ENCODE measurements around the gene CACNA1C.
"Not testable (repeated sequence)": the region's sequence is repeated elsewhere in the genome, so short reads cannot be mapped to it uniquely, and the experiment has no call there.

Gene CACNA1C

GRCh38 chr12:2467447-2468195 is 414.8 kb downstream of the CACNA1C start:
- no peak for FAIRE-seq

DNA sequence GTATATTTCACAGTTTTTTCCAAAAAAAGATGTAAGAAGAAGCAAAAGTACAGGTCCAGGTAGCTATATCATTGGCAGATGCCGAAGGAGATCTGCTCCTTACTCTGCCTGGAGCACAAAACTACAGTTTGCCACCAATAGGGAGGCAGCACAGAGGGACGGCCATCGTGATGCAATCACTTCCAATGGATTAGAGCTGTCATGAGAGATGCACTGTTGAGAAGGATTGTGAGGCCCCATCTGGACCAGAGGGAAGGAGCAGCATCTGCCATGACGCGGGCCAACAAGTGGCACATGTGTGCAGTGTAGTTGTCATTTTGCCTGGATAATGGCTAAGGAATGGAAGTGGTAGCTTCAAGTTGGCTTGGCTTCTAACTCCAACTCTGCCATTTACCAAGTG is 423.2 kb downstream of the CACNA1C start:
- FAIRE-seq, result no peak

- FAIRE-seq, result no peak
Observed at GRCh38 chr12:2477009-2477766, 424.4 kb downstream of the CACNA1C start.

DNA sequence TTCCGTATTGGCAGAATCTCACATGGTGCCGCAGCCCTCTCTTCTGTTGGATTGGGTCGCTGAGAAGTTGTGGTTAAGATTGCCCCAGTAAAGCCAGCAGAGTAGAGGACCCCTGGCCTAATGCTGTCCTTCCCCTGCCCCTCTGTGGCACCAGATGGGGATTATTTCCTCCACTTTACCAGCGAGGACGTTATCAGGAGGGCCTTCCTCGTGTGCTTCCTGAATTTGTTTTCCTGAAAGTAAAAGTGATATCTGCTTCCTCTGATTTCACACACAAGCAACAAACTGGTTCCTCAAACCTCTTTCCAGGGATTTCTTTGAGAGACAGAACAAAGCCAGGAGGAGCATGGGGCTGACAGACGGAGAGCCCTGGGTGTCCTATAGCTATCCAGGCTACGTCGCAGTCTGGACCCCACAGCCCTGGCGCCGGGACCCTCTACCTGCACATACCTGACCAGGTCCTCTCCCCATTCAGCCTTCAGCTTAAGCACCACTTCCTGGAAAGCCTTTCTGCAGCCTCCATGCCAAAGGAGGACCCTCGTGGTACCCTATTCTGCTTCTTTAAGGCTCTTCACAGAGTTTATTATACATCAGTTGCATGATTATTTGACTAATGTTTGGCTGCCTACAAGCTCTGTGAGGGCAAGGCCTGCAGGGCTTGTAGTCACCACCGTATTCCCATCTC is 427.2 kb downstream of the CACNA1C start:
- no peak for FAIRE-seq

- no peak for FAIRE-seq
Observed at GRCh38 chr12:2481346-2481745, 428.6 kb downstream of the CACNA1C start.

DNA sequence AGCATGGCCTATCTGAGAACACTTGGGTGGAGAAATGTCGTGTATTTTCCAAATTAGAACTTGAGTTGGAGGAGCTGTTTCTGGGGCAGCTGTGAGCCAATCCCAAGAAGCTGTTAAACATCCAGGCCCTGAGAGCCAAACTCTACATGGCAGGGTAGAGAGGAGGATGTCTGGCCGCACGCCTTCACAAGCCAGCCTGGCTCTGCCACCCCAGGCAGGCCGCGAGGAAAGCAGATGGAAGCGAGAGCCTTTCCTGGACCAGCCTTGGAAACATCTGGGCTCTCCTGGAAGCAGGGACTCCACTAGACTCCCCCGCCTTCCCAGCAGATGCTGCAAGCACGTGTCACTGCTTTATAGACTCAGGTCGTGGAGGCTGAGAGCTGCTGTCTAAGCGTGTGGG is 429.2 kb downstream of the CACNA1C start:
- no peak for FAIRE-seq

GRCh38 chr12:2482938-2483660 is 430.3 kb downstream of the CACNA1C start:
- FAIRE-seq, result no peak

GRCh38 chr12:2483713-2484112 is 430.9 kb downstream of the CACNA1C start:
- FAIRE-seq, result no peak

- FAIRE-seq, result no peak
Observed at GRCh38 chr12:2484141-2484776, 431.5 kb downstream of the CACNA1C start.

DNA sequence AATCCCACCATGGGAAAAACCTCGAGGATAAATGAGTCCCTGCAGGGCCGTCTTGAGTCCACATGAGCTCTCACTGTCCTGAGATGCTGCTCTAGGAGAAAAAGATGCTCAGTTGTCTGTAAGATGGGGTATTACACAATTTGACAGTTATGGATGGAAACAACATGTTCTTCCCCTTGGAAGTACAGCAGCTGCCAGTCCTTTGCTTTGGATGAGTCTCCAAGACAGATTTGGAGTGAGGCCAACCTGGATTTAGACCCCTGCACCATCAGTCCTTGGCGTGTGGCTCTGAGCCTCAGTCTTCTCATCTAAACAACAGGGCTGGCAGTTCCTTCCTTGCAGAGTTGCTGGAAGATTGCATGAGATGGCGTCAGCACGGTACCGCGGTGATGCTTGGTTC is 432.9 kb downstream of the CACNA1C start:
- FAIRE-seq, result no peak

DNA sequence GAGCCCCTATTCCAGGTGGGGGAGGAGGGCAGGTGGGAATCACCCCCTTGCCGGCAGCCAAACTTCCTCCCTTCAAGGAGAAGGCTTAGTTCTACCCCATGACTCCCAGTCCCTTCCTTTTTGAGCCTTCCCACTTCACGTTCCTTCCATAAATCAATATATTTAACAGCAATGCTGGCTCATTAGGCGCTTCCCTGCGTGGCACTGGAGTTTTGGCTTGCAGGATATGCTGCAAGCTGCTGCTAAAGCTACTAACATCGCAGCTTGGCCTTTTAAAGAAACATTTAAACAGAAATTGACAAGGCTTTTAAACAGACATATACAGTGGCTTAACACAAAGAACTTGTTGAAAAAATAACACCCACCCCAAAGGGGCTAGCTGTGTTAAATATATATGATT is 434.0 kb downstream of the CACNA1C start:
- no peak for FAIRE-seq

DNA sequence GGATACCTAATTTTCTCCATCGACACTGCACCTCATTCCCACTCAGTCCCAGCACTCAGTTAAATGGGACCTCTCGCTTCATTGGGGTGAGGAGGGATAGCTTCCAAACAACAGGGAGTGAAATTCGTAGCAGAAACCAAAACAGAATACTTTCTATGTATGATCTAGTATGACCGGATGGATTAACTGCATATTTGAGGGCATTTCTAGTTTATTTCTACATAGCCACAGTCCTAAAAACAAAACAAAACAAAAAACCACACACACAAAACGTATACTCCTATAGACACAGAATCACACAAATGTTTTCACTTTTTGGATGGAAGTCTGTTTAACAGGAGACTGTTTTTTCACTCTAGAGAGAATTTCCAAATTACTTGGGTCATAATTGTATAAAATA is 434.5 kb downstream of the CACNA1C start:
- no peak for FAIRE-seq

- no peak for FAIRE-seq
Observed at GRCh38 chr12:2488131-2488530, 435.3 kb downstream of the CACNA1C start.

GRCh38 chr12:2488596-2488995 is 435.8 kb downstream of the CACNA1C start:
- FAIRE-seq, result no peak

- FAIRE-seq, result no peak
Observed at GRCh38 chr12:2489275-2489674, 436.5 kb downstream of the CACNA1C start.

GRCh38 chr12:2490831-2491230 is 438.0 kb downstream of the CACNA1C start:
- FAIRE-seq, result no peak

DNA sequence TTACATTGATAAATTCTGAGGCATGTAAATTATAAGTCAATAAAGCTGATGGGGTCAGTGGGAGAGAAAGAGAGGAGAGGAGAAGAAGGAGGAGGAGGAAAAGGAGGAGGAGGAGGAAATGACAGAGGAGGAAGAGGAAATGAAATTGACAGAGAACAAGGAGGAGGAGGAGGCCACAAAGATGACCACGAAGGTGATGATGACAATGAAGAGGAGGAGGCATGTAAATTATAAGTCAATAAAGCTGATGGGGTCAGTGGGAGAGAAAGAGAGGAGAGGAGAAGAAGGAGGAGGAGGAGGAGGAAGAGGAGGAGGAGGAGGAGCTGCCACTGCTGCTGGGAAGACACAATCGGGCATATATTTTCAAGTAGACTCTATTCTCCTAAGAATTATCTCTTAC is 438.6 kb downstream of the CACNA1C start:
- not testable (repeated sequence) for FAIRE-seq

GRCh38 chr12:2492236-2492635 is 439.4 kb downstream of the CACNA1C start:
- no peak for FAIRE-seq

DNA sequence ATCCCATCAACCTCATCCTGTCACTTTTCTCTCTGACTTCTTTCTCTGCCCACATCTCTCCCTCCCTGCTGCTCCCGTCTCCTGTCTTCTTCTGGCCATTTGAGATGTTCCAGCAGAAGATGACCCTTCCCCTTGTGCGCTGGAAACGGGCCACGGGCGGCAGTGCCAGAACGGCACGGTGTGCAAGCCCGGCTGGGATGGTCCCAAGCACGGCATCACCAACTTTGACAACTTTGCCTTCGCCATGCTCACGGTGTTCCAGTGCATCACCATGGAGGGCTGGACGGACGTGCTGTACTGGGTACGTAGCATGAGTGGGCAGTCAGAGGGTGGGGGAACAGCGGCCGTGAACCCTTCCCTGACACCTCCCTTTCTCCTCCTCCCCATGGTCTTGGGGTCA is 440.3 kb downstream of the CACNA1C start:
- no peak for FAIRE-seq

GRCh38 chr12:2494486-2495192 is 441.9 kb downstream of the CACNA1C start:
- no peak for FAIRE-seq

GRCh38 chr12:2495417-2496112 is 442.8 kb downstream of the CACNA1C start:
- no peak for FAIRE-seq
